ENCODE measurements around the gene KRTAP17-1. TPM values are rescaled to one million over a fixed set of nuclear protein-coding genes. Genes with fewer than 3 reads are reported as not detected.

The KRTAP17-1 gene
- total RNA-seq, 4 donors from 2014 or later = not detected

DNA sequence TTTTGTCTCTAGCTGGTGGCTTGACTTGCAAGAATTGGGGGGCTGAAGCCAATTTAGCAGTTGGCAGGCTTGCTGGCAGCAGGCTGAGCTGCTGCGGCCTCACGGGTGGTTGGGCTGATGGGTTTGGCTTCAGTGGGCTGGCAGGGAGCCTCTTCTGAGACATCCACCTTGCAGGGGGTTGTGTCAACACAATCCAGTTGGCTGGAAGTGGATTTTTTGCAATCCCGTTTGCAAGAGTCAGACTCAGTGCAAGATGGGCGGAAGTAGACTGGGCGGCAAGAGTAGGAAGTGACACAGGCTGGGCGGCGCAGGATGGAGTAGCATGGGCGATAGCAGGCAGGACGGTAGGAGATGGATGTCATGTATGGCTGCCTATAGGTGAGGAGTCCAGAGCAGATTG lies 7.9 kb downstream of the KRTAP17-1 start:
- Histone ChIP-seq H3K27ac (no peak overlapping the region), H3K4me3 (no peak overlapping the region), H3K4me1 (peaks cover 0 to 7% (median 0%) of the 10 kb centered on the region in 4 donors), H3K36me3 (no peaks in the 10 kb centered on the region), H3K27me3 (no peaks in the 10 kb centered on the region), H3K9me3 (no peaks in the 10 kb centered on the region)
- no peak for DNase-seq (ENCODE audit: low spot score in 2 of 2)
- 73 to 82% methylated on average over 9 of the region's 9 CpGs for WGBS, 2 donors
- TF ChIP-seq POLR2A (IDR thresholded peaks at IDR 0.05) (no peak), EP300 (IDR thresholded peaks at IDR 0.05) (no peak)
- TF ChIP-seq, protein P1, sequence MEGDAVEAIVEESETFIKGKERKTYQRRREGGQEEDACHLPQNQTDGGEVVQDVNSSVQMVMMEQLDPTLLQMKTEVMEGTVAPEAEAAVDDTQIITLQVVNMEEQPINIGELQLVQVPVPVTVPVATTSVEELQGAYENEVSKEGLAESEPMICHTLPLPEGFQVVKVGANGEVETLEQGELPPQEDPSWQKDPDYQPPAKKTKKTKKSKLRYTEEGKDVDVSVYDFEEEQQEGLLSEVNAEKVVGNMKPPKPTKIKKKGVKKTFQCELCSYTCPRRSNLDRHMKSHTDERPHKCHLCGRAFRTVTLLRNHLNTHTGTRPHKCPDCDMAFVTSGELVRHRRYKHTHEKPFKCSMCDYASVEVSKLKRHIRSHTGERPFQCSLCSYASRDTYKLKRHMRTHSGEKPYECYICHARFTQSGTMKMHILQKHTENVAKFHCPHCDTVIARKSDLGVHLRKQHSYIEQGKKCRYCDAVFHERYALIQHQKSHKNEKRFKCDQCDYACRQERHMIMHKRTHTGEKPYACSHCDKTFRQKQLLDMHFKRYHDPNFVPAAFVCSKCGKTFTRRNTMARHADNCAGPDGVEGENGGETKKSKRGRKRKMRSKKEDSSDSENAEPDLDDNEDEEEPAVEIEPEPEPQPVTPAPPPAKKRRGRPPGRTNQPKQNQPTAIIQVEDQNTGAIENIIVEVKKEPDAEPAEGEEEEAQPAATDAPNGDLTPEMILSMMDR (IDR thresholded peaks at IDR 0.05) = no peak

DNA sequence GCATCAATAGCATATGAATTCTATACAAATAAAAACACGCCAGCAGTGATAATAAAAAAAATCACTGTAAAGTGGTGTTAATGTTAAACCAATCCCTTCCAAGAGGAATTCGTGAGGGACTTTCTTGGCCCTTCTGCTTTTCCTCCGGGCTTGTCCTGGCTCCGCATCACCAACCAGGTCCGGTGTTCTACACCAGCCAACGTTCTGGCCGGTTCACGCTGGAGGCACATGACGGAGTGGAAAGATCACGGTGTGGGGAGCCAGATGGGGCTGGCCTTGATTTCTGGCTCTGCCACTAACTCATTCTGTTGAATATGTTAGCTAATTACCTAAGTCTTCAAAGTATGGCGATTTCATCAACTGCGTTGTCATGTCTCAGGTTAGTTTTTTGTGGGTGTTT lies 11.4 kb downstream of the KRTAP17-1 start:
- H3K36me3 ChIP-seq = no peaks in the 10 kb centered on the region
- H3K4me1 ChIP-seq = peaks cover 0 to 4% (median 0%) of the 10 kb centered on the region in 4 donors
- no peaks in the 10 kb centered on the region for H3K27me3 ChIP-seq
- no peak for TF ChIP-seq POLR2A (IDR thresholded peaks at IDR 0.05)
- no peak for TF ChIP-seq EP300 (IDR thresholded peaks at IDR 0.05)
- TF ChIP-seq, protein P1 (IDR thresholded peaks at IDR 0.05) = no peak
- WGBS, 2 donors = 81 to 85% methylated on average over 12 of the region's 12 CpGs
- H3K27ac ChIP-seq = no peak overlapping the region
- H3K9me3 ChIP-seq = peaks cover 0 to 6% (median 0%) of the 10 kb centered on the region in 4 donors
- H3K4me3 ChIP-seq = no peak overlapping the region
- no peak for DNase-seq (ENCODE audit: low spot score in 2 of 2)

- Histone ChIP-seq H3K36me3 (no peaks in the 10 kb centered on the region), H3K27me3 (no peaks in the 10 kb centered on the region), H3K4me1 (no peaks in the 10 kb centered on the region), H3K9me3 (peaks cover 0 to 14% (median 0%) of the 10 kb centered on the region in 4 donors), H3K4me3 (no peak overlapping the region), H3K27ac (no peak overlapping the region)
- DNase-seq (ENCODE audit: low spot score in 2 of 2) = no peak
- WGBS, 2 donors = 79 to 93% methylated on average over 4 of the region's 4 CpGs
- TF ChIP-seq EP300 (IDR thresholded peaks at IDR 0.05) (no peak), POLR2A (IDR thresholded peaks at IDR 0.05) (no peak)
- TF ChIP-seq, protein P1 (IDR thresholded peaks at IDR 0.05) = no peak
Observed at GRCh38 chr17:41302981-41303380, 12.5 kb downstream of the KRTAP17-1 start.

GRCh38 chr17:41301916-41302901 lies 13.3 kb downstream of the KRTAP17-1 start, which contains the start of gene KRTAP29-1:
KRTAP29-1 (minus strand) TSS chr17:41302851; CDS start chr17:41302851, 0 bp downstream.
- H3K4me1 ChIP-seq = no peaks in the 10 kb centered on the region
- peaks cover 0 to 14% (median 0%) of the 10 kb centered on the region in 4 donors for H3K9me3 ChIP-seq
- no peaks in the 10 kb centered on the region for H3K36me3 ChIP-seq
- H3K27me3 ChIP-seq = no peaks in the 10 kb centered on the region
- no peak for DNase-seq (ENCODE audit: low spot score in 2 of 2)
- TF ChIP-seq EP300 (IDR thresholded peaks at IDR 0.05) (no peak), POLR2A (IDR thresholded peaks at IDR 0.05) (no peak)
- TF ChIP-seq, protein P1 (IDR thresholded peaks at IDR 0.05) = no peak
- 82 to 86% methylated on average over 10 of the region's 11 CpGs for WGBS, 2 donors
- H3K27ac ChIP-seq = no peak within 1 kb of the TSS
- no peak within 1 kb of the TSS for H3K4me3 ChIP-seq

DNA sequence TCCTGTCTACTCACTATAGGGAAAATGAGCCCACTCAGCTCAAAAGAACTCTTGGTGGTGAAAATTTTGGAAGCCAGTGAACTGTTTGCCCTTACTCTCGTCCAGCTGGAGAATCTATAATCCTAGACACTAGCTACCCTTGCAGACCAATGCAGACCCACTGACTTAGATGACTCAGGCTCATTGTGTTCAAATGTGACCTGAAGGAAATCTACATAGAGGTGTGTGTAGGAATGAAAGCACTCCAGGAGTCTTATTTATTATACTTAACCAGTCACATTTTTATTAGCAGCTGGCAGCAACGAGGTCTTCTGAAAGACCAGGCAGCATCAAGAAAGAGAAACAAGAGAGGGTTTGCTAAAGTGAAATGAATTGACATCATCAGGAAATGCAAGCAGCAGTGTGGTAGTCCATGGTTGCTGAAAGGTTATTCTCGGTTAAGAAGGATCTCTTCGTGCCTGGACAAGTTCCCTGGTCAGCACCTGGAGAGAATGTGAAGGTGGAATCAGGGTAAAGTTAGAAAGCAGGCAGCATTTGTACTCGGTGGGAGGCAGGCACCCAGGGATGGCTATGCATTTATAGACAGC lies 14.2 kb downstream of the KRTAP17-1 start:
- Histone ChIP-seq H3K27ac (no peak overlapping the region), H3K27me3 (no peaks in the 10 kb centered on the region), H3K4me3 (no peak overlapping the region), H3K4me1 (no peaks in the 10 kb centered on the region), H3K36me3 (no peaks in the 10 kb centered on the region), H3K9me3 (peaks cover 0 to 14% (median 0%) of the 10 kb centered on the region in 4 donors)
- TF ChIP-seq POLR2A (IDR thresholded peaks at IDR 0.05) (no peak), EP300 (IDR thresholded peaks at IDR 0.05) (no peak)
- TF ChIP-seq, protein P1 (IDR thresholded peaks at IDR 0.05) = no peak
- 72 to 74% methylated on average over 5 of the region's 5 CpGs for WGBS, 2 donors
- DNase-seq (ENCODE audit: low spot score in 2 of 2) = no peak

Data from tibial nerve (tissue), 4 donors.